Keratinocyte (primary cell): ENCODE results near the gene RDH5.

Experiments used
- CTCF ChIP-seq, 3 experiments: IDR thresholded peaks in 1 of 3; conservative IDR thresholded peaks in 1 of 3; optimal IDR thresholded peaks in 1 of 3; 2 replicates in 2 of 3; 3 replicates in 1 of 3; pipeline versions ENCODE3 to v1.5.1; 2011; ENCODE audit warnings: low read length in 3 of 3, mild to moderate bottlenecking in 3 of 3, moderate library complexity in 2 of 3, control low read depth in 1 of 3, inconsistent platforms in 1 of 3; ENCODE audit not compliant: insufficient read depth in 2 of 3; ENCODE audit errors: extremely low read depth in 1 of 3
- EZH2 ChIP-seq: IDR thresholded peaks from one replicate; pipeline ENCODE4 v1.6.1; 2012; ENCODE audit warnings: inconsistent platforms, mild to moderate bottlenecking, low read length, moderate library complexity

- TF ChIP-seq CTCF (optimal IDR thresholded peaks at IDR 0.05 in 1 of 3, IDR thresholded peaks at IDR 0.05 in 1 of 3, conservative IDR thresholded peaks at IDR 0.05 in 1 of 3; ENCODE audit: extremely low read depth in 1 of 3, insufficient read depth in 2 of 3, low read length in 3 of 3), result no peak
- TF ChIP-seq EZH2, result no peak
These were observed 7.5 kb downstream of the RDH5 start for GRCh38 chr12:55727643-55728185.
